Mammary epithelial cell (primary cell): ENCODE results near the gene SMARCAL1.

Experiments used
- EZH2 ChIP-seq: IDR thresholded peaks from 2 replicates; pipeline ENCODE4 v1.6.1; 2012; ENCODE audit warnings: low read length, inconsistent platforms, borderline replicate concordance
- TF ChIP-seq, protein P1 (sequence below), 2 donors: IDR thresholded peaks in 1 of 2; conservative IDR thresholded peaks in 1 of 2; 2 replicates each; pipeline ENCODE4 v1.5.1; 2011 to 2012; ENCODE audit warnings: inconsistent platforms in 2 of 2, low read length in 2 of 2, mild to moderate bottlenecking in 2 of 2, control low read depth in 1 of 2, low read depth in 1 of 2; ENCODE audit not compliant: insufficient read depth in 1 of 2; ENCODE audit errors: extremely low read depth in 1 of 2

DNA sequence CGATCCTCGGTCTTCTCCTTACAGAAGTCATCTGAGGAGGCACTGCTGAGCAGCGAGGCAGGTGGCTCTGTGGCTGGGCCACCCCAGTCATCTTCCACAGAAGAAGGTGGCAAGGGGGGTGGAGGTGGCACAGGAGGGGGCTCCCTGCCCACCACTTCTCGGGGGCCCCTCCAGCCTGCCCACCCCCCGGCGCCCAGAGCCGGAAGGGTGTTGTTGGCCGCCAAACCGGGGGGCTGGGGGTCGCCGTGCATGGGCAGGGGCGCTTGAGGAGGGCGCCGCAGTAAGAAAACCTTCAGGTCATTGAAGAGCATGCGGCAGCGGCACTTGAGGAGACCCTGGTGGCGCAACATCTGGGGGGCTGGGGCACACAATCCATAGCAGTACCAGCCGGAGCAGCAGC, 42.5 kb upstream of the SMARCAL1 start:
- TF ChIP-seq, protein P1, sequence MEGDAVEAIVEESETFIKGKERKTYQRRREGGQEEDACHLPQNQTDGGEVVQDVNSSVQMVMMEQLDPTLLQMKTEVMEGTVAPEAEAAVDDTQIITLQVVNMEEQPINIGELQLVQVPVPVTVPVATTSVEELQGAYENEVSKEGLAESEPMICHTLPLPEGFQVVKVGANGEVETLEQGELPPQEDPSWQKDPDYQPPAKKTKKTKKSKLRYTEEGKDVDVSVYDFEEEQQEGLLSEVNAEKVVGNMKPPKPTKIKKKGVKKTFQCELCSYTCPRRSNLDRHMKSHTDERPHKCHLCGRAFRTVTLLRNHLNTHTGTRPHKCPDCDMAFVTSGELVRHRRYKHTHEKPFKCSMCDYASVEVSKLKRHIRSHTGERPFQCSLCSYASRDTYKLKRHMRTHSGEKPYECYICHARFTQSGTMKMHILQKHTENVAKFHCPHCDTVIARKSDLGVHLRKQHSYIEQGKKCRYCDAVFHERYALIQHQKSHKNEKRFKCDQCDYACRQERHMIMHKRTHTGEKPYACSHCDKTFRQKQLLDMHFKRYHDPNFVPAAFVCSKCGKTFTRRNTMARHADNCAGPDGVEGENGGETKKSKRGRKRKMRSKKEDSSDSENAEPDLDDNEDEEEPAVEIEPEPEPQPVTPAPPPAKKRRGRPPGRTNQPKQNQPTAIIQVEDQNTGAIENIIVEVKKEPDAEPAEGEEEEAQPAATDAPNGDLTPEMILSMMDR (conservative IDR thresholded peaks at IDR 0.05 in 1 of 2, IDR thresholded peaks at IDR 0.05 in 1 of 2; ENCODE audit: extremely low read depth in 1 of 2, insufficient read depth in 1 of 2, low read depth in 1 of 2, low read length in 2 of 2): no peak
- TF ChIP-seq EZH2: no peak
